Activated naive CD8-positive, alpha-beta T cell treated with anti-CD3 and anti-CD28 coated beads, Interleukin-2, amount 10 ng/mL, durations not matched to agents 7 days and 5 days (primary cell): ENCODE measurements around the gene ZNF285. TPM values are rescaled to one million over a fixed set of nuclear protein-coding genes. Genes with fewer than 3 reads are reported as not detected.
"Not testable (repeated sequence)": the region's sequence is repeated elsewhere in the genome, so short reads cannot be mapped to it uniquely, and the experiment has no call there.

Experiments used
- ATAC-seq: fragments of 150-1000 bp; cut with Tn5 transposase; one replicate; pipeline ENCODE4 v1.10.0; 2021; ENCODE audit warnings: low read depth, moderate library complexity
- POLR2A ChIA-PET: fragments of 350-600 bp; sonication (Branson Sonifier 250); formaldehyde crosslinking; loops from one replicate; lab custom pipeline; 2021; ENCODE audit warnings: antibody characterized with exemption; lab: Charles Lee
- DNase-seq: peaks from one replicate; pipeline ENCODE4 v3.0.0; 2021
- H3K27ac Mint-ChIP-seq: one replicate; pipeline ENCODE4 v1.8.0; 2022; ENCODE audit warnings: mild to moderate bottlenecking, mixed read lengths
- H3K27me3 Mint-ChIP-seq: one replicate; pipeline ENCODE4 v1.8.0; 2022; ENCODE audit warnings: mild to moderate bottlenecking, moderate library complexity, mixed read lengths
- H3K36me3 Mint-ChIP-seq: one replicate; pipeline ENCODE4 v1.8.0; 2021; ENCODE audit warnings: mild to moderate bottlenecking, mixed read lengths
- H3K4me1 Mint-ChIP-seq: one replicate; pipeline ENCODE4 v1.8.0; 2021; ENCODE audit warnings: mixed read lengths
- H3K4me3 Mint-ChIP-seq: one replicate; pipeline ENCODE4 v1.8.0; 2022; ENCODE audit warnings: mild to moderate bottlenecking, moderate library complexity, mixed read lengths
- H3K9me3 Mint-ChIP-seq: one replicate; pipeline ENCODE4 v1.8.0; 2021; ENCODE audit warnings: mixed read lengths
- total RNA-seq, 2 experiments: library from RNA; stranded (reverse); gene quantifications; one replicate each; pipeline ENCODE4 v1.2.3, GENCODE V29; 2021

Gene ZNF285
- total RNA-seq, 2 experiments from 2014 or later: 3.3 to 3.9 TPM

DNA sequence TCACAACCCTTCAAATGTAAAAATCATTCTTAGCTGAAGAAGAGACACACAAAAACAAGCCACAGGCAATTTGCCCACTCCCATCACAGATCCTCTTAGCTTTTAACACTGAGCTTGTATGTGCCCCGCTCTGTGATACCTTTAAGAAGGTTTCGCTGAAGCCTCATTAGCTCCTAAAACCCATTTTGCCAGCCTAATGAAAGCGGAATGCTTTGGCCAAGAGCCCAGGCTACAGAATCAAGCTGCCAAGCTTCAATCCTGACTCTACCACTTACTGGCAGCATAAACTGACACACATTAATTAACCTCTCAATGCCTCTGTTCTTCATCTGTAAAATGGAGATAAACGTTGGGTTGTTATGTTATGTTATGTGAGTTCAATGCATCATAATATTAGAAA lies 55.4 kb downstream of the ZNF285 start:
- POLR2A ChIA-PET: no interaction called here
- no peaks in the 10 kb centered on the region for H3K4me1 Mint-ChIP-seq
- peaks cover 5% of the 10 kb centered on the region for H3K9me3 Mint-ChIP-seq
- no peak overlapping the region for H3K27ac Mint-ChIP-seq
- no peaks in the 10 kb centered on the region for H3K27me3 Mint-ChIP-seq
- H3K4me3 Mint-ChIP-seq: no peak overlapping the region
- no peaks in the 10 kb centered on the region for H3K36me3 Mint-ChIP-seq
- no peak for ATAC-seq
- DNase-seq: no peak

DNA sequence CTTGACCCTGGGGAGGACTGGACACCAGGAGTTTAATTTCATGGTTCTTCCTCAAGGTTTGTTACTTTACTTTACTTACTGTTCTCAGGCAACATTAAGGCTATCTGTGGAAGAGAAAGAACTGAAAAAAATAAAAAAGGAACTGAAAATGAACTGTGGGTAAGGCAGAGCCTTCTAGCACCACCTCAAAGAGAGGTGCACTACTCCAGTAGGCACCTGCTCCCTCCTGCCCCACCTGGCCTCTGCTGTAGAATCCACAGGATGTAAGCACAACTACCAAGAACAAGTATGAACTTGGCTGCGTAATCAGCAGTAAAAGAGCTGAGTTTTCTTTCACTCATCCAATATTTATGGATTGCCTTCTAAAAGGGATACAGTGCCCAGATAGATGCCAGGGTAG lies 57.2 kb downstream of the ZNF285 start:
- Mint-ChIP-seq H3K4me3 (no peak overlapping the region), H3K27ac (no peak overlapping the region), H3K36me3 (no peaks in the 10 kb centered on the region), H3K4me1 (no peaks in the 10 kb centered on the region), H3K27me3 (no peaks in the 10 kb centered on the region), H3K9me3 (peaks cover 6% of the 10 kb centered on the region)
- ATAC-seq (no peak), DNase-seq (no peak)
- POLR2A ChIA-PET: no interaction called here

DNA sequence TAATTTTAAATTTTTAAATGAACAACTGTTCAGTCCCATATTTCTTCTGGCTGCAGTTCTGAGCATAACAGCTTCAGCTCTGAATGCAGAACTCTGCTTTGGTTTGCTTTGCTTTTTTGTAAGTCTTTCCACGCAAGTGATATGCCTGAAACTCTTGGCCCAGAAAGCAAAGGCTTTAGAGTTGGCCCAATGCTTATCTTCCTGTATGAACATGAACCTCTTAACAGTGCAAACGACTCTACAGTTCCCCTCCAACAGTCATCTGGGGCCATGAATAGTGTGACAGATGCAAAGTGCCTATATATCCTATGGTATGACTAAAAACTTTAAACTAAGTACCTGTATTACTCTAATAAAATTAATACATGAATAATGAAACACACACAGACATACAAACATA lies 59.6 kb downstream of the ZNF285 start:
- no peak for DNase-seq
- Mint-ChIP-seq H3K27ac (no peak overlapping the region), H3K4me1 (no peaks in the 10 kb centered on the region), H3K4me3 (no peak overlapping the region), H3K36me3 (no peaks in the 10 kb centered on the region), H3K9me3 (peaks cover 10% of the 10 kb centered on the region), H3K27me3 (no peaks in the 10 kb centered on the region)
- POLR2A ChIA-PET: no interaction called here
- no peak for ATAC-seq

DNA sequence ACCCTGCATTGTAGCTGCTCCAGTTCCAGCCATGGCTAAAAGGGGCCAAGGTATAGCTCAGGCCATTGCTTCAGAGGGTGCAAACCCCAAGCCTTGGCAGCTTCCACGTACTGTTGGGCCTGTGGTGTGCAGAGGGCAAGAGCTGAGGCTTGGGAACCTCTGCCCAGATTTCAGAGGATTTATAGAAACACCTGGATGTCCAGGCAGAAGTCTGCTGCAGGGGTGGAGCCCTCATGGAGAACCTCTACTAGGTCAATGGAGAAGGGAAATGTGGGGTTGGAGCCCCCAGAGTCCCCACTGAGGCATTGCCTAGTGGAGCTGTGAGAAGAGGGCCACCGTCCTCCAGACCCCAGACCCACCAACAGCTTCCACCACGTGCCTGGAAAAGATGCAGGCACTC lies 66.8 kb downstream of the ZNF285 start:
- H3K36me3 Mint-ChIP-seq, POLR2A ChIA-PET: not testable (repeated sequence)
- H3K9me3 Mint-ChIP-seq: peaks cover 40% of the 10 kb centered on the region

More for the DNA sequence above, 66.8 kb downstream of the ZNF285 start:
- not testable (repeated sequence) for H3K4me1 Mint-ChIP-seq, DNase-seq, H3K27ac Mint-ChIP-seq, H3K4me3 Mint-ChIP-seq, H3K27me3 Mint-ChIP-seq, ATAC-seq

Other genes with a start within 250 kb of the ZNF285 start
- gene ZNF226, start 236.5 kb downstream of the ZNF285 start, total RNA-seq: 10 to 100 TPM; 26.2 to 28.0 TPM
- gene ZNF227, start 189.1 kb downstream of the ZNF285 start, total RNA-seq: 10 to 100 TPM; 40.6 to 42.2 TPM
- 1 to 10 TPM; 1.0 to 1.6 TPM for gene ZNF233, start 141.7 kb downstream of the ZNF285 start, total RNA-seq
- 1 to 10 TPM; 8.8 to 9.4 TPM for gene ZNF235, start 96.6 kb downstream of the ZNF285 start, total RNA-seq
- under 1 TPM; 0.28 to 0.30 TPM for gene ZNF112, start 44.9 kb downstream of the ZNF285 start, total RNA-seq
- gene ZNF229, start 46.9 kb upstream of the ZNF285 start, total RNA-seq: 1 to 10 TPM; 2.6 to 3.0 TPM
- 10 to 100 TPM; 15.4 to 16.4 TPM for gene ZNF180, start 98.9 kb upstream of the ZNF285 start, total RNA-seq
- gene CEACAM20, start 128.1 kb upstream of the ZNF285 start, total RNA-seq: not detected
- not detected for gene IGSF23, start 212.0 kb upstream of the ZNF285 start, total RNA-seq
- 1 to 10 TPM; 3.5 to 4.2 TPM for gene PVR, start 242.3 kb upstream of the ZNF285 start, total RNA-seq